PC-3 (cell line): ENCODE data around the gene TMEM97. TPM values are rescaled to one million over a fixed set of nuclear protein-coding genes. Genes with fewer than 3 reads are reported as not detected.

Experiments
- ATAC-seq: fragments of 200-7000 bp; cut with Tn5 transposase; 2 replicates; pipeline ENCODE4 v1.9.1; 2020; ENCODE audit warnings: mild to moderate bottlenecking, moderate library complexity
- BruUV-seq: library from RNA; stranded (reverse); fragments of 400-500 nt; replicated peaks from 2 replicates; lab custom pipeline; 2021; lab: Mats Ljungman, UMichigan
- CTCF ChIA-PET: fragments of 300-600 bp; sonication (Branson Sonifier 250); formaldehyde crosslinking; loops from one replicate; lab custom pipeline; 2022; ENCODE audit warnings: antibody characterized with exemption; lab: Charles Lee
- POLR2A ChIA-PET: fragments of 300-600 bp; sonication (Branson Sonifier 250); formaldehyde crosslinking; loops from one replicate; lab custom pipeline; 2022; ENCODE audit warnings: antibody characterized with exemption; ENCODE audit not compliant: unreplicated experiment; lab: Charles Lee
- DNase-seq: peaks from one replicate; pipeline ENCODE4 v3.0.0-alpha.2; 2015
- H2AFZ ChIP-seq: fragments of 300-600 bp; sonication (generic); 2 replicates; pipeline ENCODE4 v1.6.0; 2016; ENCODE audit warnings: antibody characterized with exemption, low read length
- H3F3A ChIP-seq: fragments of 300-600 bp; sonication (generic); one replicate; pipeline ENCODE4 v1.6.0; 2017; ENCODE audit warnings: antibody characterized with exemption, low read length, control low read depth, mild to moderate bottlenecking; ENCODE audit not compliant: unreplicated experiment
- H3K27ac ChIP-seq: fragments of 300-600 bp; sonication (generic); 2 replicates; pipeline ENCODE4 v1.5.1; 2016; ENCODE audit warnings: mild to moderate bottlenecking, low read length
- H3K27me3 ChIP-seq: fragments of 300-600 bp; sonication (generic); 2 replicates; pipeline ENCODE4 v1.6.1; 2016; ENCODE audit warnings: low read length, mixed read lengths
- H3K36me3 ChIP-seq: fragments of 300-600 bp; sonication (generic); 2 replicates; pipeline ENCODE4 v1.6.1; 2016; ENCODE audit warnings: low read depth, mixed run types, low read length, mixed read lengths
- H3K4me1 ChIP-seq: fragments of 300-600 bp; sonication (generic); 2 replicates; pipeline ENCODE4 v1.5.1; 2016; ENCODE audit warnings: low read length; ENCODE audit not compliant: insufficient read depth
- H3K4me2 ChIP-seq: fragments of 300-600 bp; sonication (generic); 2 replicates; pipeline ENCODE4 v1.6.0; 2016; ENCODE audit warnings: low read length
- H3K4me3 ChIP-seq: fragments of 300-600 bp; sonication (generic); 2 replicates; pipeline ENCODE4 v1.5.1; 2016; ENCODE audit warnings: mild to moderate bottlenecking, low read length, mixed read lengths
- H3K79me2 ChIP-seq: fragments of 300-600 bp; sonication (generic); 2 replicates; pipeline ENCODE4 v1.6.1; 2017; ENCODE audit warnings: low read length, mixed read lengths
- H3K9ac ChIP-seq: fragments of 300-600 bp; sonication (generic); 2 replicates; pipeline ENCODE4 v1.6.0; 2016; ENCODE audit warnings: mild to moderate bottlenecking, low read length
- H3K9me2 ChIP-seq: fragments of 300-600 bp; sonication (generic); replicated peaks from 2 replicates; pipeline ENCODE4 v1.6.1; 2016; ENCODE audit warnings: mixed run types, low read length, mixed read lengths
- H3K9me3 ChIP-seq: fragments of 300-600 bp; sonication (generic); 2 replicates; pipeline ENCODE4 v1.6.1; 2016; ENCODE audit warnings: low read length, mixed read lengths
- H4K20me1 ChIP-seq: fragments of 300-600 bp; sonication (generic); 2 replicates; pipeline ENCODE4 v1.6.1; 2016; ENCODE audit warnings: low read length, mixed read lengths
- CTCF ChIP-seq: fragments of 300-600 bp; sonication (generic); conservative IDR thresholded peaks from 2 replicates; pipeline ENCODE4 v1.5.1; 2017; ENCODE audit warnings: antibody characterized with exemption, low read depth, mild to moderate bottlenecking, low read length
- EZH2 ChIP-seq: fragments of 300-600 bp; sonication (generic); IDR thresholded peaks from one replicate; pipeline ENCODE4 v1.6.1; 2017; ENCODE audit warnings: antibody characterized with exemption, mild to moderate bottlenecking, low read length; ENCODE audit not compliant: unreplicated experiment
- EZH2phosphoT487 ChIP-seq: fragments of 300-600 bp; sonication (generic); IDR thresholded peaks from 2 replicates; pipeline ENCODE4 v1.6.1; 2018; ENCODE audit warnings: mild to moderate bottlenecking, antibody characterized with exemption, low read length, borderline replicate concordance
- intact Hi-C: fragments of 100-400 bp; cut with micrococcal nuclease; formaldehyde crosslinking; loops from 2 replicates; pipeline ENCODE4 v1.9.0; 2023
- total RNA-seq: library from RNA; depleted of rRNA; stranded (reverse); fragments of >200 nt; gene quantifications from 2 replicates; pipeline ENCODE4 v1.2.3, GENCODE V29; 2014

The TMEM97 gene
- total RNA-seq, 1 experiment from 2014 or later = 40.5 TPM

- Histone ChIP-seq H3K27ac (no peak overlapping the region), H3K4me3 (no peak overlapping the region), H3K79me2 (no peaks in the 10 kb centered on the region), H4K20me1 (no peaks in the 10 kb centered on the region), H3K27me3 (no peaks in the 10 kb centered on the region), H3F3A (no peaks in the 10 kb centered on the region), H3K4me2 (no peak overlapping the region), H3K36me3 (no peaks in the 10 kb centered on the region), H2AFZ (no peak overlapping the region), H3K9ac (no peak overlapping the region), H3K9me2 (no peaks in the 10 kb centered on the region), H3K9me3 (no peaks in the 10 kb centered on the region), H3K4me1 (no peaks in the 10 kb centered on the region)
- ChIA-PET POLR2A (no interaction called here), CTCF (no interaction called here)
- intact Hi-C loops = no loop called here
- ATAC-seq (no peak), DNase-seq (no peak)
- TF ChIP-seq EZH2 (no peak), CTCF (no peak), EZH2phosphoT487 (no peak)
- BruUV-seq = no TSS peak
Observed at GRCh38 chr17:28368915-28369683, 50.1 kb downstream of the TMEM97 start.

- TF ChIP-seq CTCF (no peak), EZH2 (no peak), EZH2phosphoT487 (no peak)
- no peaks in the 10 kb centered on the region for H3K27me3 ChIP-seq
- no peaks in the 10 kb centered on the region for H3K9me2 ChIP-seq
- DNase-seq = no peak
- POLR2A ChIA-PET = interaction anchor here (0.6 kb wide), 1 partner anchor 46 kb away, joined by 3 read pairs; no protein-coding TSS in a partner anchor
- CTCF ChIA-PET = interaction anchor here (0.6 kb wide), 1 partner anchor 25 kb away, joined by 3 read pairs; no protein-coding TSS in a partner anchor
- H3K9ac ChIP-seq = no peak overlapping the region
- no peaks in the 10 kb centered on the region for H4K20me1 ChIP-seq
- intact Hi-C loops = no loop called here
- no peaks in the 10 kb centered on the region for H3K4me1 ChIP-seq
- H3K4me3 ChIP-seq = no peak overlapping the region
- no peak overlapping the region for H3K27ac ChIP-seq
- H2AFZ ChIP-seq = no peak overlapping the region
- H3K36me3 ChIP-seq = no peaks in the 10 kb centered on the region
- BruUV-seq = no TSS peak
- ATAC-seq = no peak
- H3K9me3 ChIP-seq = no peaks in the 10 kb centered on the region
- H3F3A ChIP-seq = no peaks in the 10 kb centered on the region
- no peak overlapping the region for H3K4me2 ChIP-seq
- H3K79me2 ChIP-seq = no peaks in the 10 kb centered on the region
Observed at GRCh38 chr17:28369684-28370034, 50.7 kb downstream of the TMEM97 start.

- H3K4me1 ChIP-seq = no peaks in the 10 kb centered on the region
- no peak within 1 kb of the TSS for H3K27ac ChIP-seq
- H3K9me3 ChIP-seq = no peaks in the 10 kb centered on the region
- intact Hi-C loops = no loop called here
- ATAC-seq (no peak; the same call in 1 of the 2 replicates), DNase-seq (no peak)
- H3K9ac ChIP-seq = no peak within 1 kb of the TSS
- no peaks in the 10 kb centered on the region for H3K36me3 ChIP-seq
- no peak within 1 kb of the TSS for H3K4me2 ChIP-seq
- ChIA-PET CTCF (interaction anchor here (0.6 kb wide), 1 partner anchor 25 kb away, joined by 3 read pairs; no protein-coding TSS in a partner anchor), POLR2A (interaction anchor here (0.6 kb wide), 1 partner anchor 46 kb away, joined by 3 read pairs; no protein-coding TSS in a partner anchor)
- no peak for TF ChIP-seq EZH2phosphoT487
- no peak for TF ChIP-seq EZH2
- TF ChIP-seq CTCF = no peak
- H3K79me2 ChIP-seq = no peaks in the 10 kb centered on the region
- no peaks in the 10 kb centered on the region for H3K27me3 ChIP-seq
- no peaks in the 10 kb centered on the region for H3K9me2 ChIP-seq
- no peaks in the 10 kb centered on the region for H4K20me1 ChIP-seq
- no peak within 1 kb of the TSS for H3K4me3 ChIP-seq
- no TSS peak for BruUV-seq
- H2AFZ ChIP-seq = no peak within 1 kb of the TSS
- no peaks in the 10 kb centered on the region for H3F3A ChIP-seq
Observed at GRCh38 chr17:28370035-28370743, 51.2 kb downstream of the TMEM97 start, which contains the start of gene VTN. Gene VTN, minus strand, starts transcription at chr17:28370307. Its CDS starts 104 bp downstream, at chr17:28370203.
